Trophoblast cell (in vitro differentiated cells and primary cell): Measurements from ENCODE around the gene SCFD2.
A peak's percentile ranks its signal among the peaks of the same experiment; 100 is the strongest.

Source experiments
- DNase-seq, 2 donors: peaks; one replicate each; pipeline ENCODE4 v3.0.0-alpha.2; 2016
- H2AFZ ChIP-seq: 2 replicates; pipeline ENCODE4 v1.6.1; 2013; ENCODE audit warnings: low read length, moderate library complexity, mild to moderate bottlenecking; ENCODE audit not compliant: insufficient read depth, poor library complexity
- H2AK5ac ChIP-seq: 2 replicates; pipeline ENCODE4 v1.6.1; 2013; ENCODE audit warnings: mild to moderate bottlenecking, low read length
- H2BK120ac ChIP-seq: 2 replicates; pipeline ENCODE4 v1.6.1; 2013; ENCODE audit warnings: low read length, mild to moderate bottlenecking, moderate library complexity; ENCODE audit not compliant: insufficient read depth, poor library complexity
- H2BK12ac ChIP-seq: 2 replicates; pipeline ENCODE4 v1.6.1; 2013; ENCODE audit warnings: mild to moderate bottlenecking, low read length, moderate library complexity
- H2BK5ac ChIP-seq: 2 replicates; pipeline ENCODE4 v1.6.1; 2013; ENCODE audit warnings: low read length, low read depth, moderate library complexity, mild to moderate bottlenecking; ENCODE audit not compliant: poor library complexity
- H3K14ac ChIP-seq: 2 replicates; pipeline ENCODE4 v1.6.1; 2013; ENCODE audit warnings: mild to moderate bottlenecking, low read length
- H3K18ac ChIP-seq: 2 replicates; pipeline ENCODE4 v1.6.1; 2013; ENCODE audit warnings: mild to moderate bottlenecking, low read length
- H3K23ac ChIP-seq: 2 replicates; pipeline ENCODE4 v1.6.1; 2013; ENCODE audit warnings: low read length
- H3K27ac ChIP-seq: 2 replicates; pipeline ENCODE4 v1.5.1; 2013; ENCODE audit warnings: low read depth, mild to moderate bottlenecking, inconsistent platforms, low read length, moderate library complexity
- H3K27me3 ChIP-seq: 2 replicates; pipeline ENCODE4 v1.6.1; 2013; ENCODE audit warnings: inconsistent platforms, mild to moderate bottlenecking, low read length, moderate library complexity; ENCODE audit not compliant: insufficient read depth
- H3K36me3 ChIP-seq, 2 experiments: 1 replicate in 1 of 2; 2 replicates in 1 of 2; pipeline ENCODE4 v1.6.1; 2013; ENCODE audit warnings: low read length in 2 of 2, mild to moderate bottlenecking in 2 of 2, moderate library complexity in 1 of 2; ENCODE audit not compliant: insufficient read depth in 2 of 2, control insufficient read depth in 1 of 2
- H3K4ac ChIP-seq: 2 replicates; pipeline ENCODE4 v1.6.1; 2013; ENCODE audit warnings: low read depth, mild to moderate bottlenecking, low read length, moderate library complexity
- H3K4me1 ChIP-seq, 2 experiments: 1 replicate in 1 of 2; 2 replicates in 1 of 2; pipeline ENCODE4 v1.6.1; 2013; ENCODE audit warnings: low read length in 2 of 2, mild to moderate bottlenecking in 2 of 2, moderate library complexity in 1 of 2; ENCODE audit not compliant: insufficient read depth in 2 of 2, control insufficient read depth in 1 of 2
- H3K4me2 ChIP-seq: 2 replicates; pipeline ENCODE4 v1.6.1; 2013; ENCODE audit warnings: inconsistent platforms, mild to moderate bottlenecking, low read length, moderate library complexity
- H3K4me3 ChIP-seq: 2 replicates; pipeline ENCODE4 v1.5.1; 2013; ENCODE audit warnings: mild to moderate bottlenecking, low read depth, low read length, inconsistent platforms
- H3K79me1 ChIP-seq: one replicate; pipeline ENCODE4 v1.6.1; 2013; ENCODE audit warnings: low read length
- H3K79me2 ChIP-seq: 2 replicates; pipeline ENCODE4 v1.6.1; 2013; ENCODE audit warnings: low read length, mild to moderate bottlenecking; ENCODE audit not compliant: control insufficient read depth, insufficient read depth, poor library complexity
- H3K9ac ChIP-seq: 2 replicates; pipeline ENCODE4 v1.6.1; 2013; ENCODE audit warnings: mild to moderate bottlenecking, low read length
- H3K9me3 ChIP-seq: 2 replicates; pipeline ENCODE4 v1.6.1; 2013; ENCODE audit warnings: low read depth, mild to moderate bottlenecking, control low read depth, inconsistent platforms, low read length; ENCODE audit not compliant: insufficient read depth
- H4K12ac ChIP-seq: 2 replicates; pipeline ENCODE4 v1.6.1; 2013; ENCODE audit warnings: low read depth, mild to moderate bottlenecking, low read length, moderate library complexity
- H4K8ac ChIP-seq: 2 replicates; pipeline ENCODE4 v1.6.1; 2013; ENCODE audit warnings: low read depth, mild to moderate bottlenecking, low read length, moderate library complexity
- H4K91ac ChIP-seq: one replicate; pipeline ENCODE4 v1.6.1; 2013; ENCODE audit warnings: low read depth, mild to moderate bottlenecking, low read length, moderate library complexity
- WGBS: extraction: QIAGEN DNeasy Blood & Tissue Kit; methylation state at CpG from one replicate; pipeline ENCODE4 v1.1.7; 2013; ENCODE audit warnings: missing lambda C conversion rate; ENCODE audit not compliant: insufficient read length, insufficient coverage; ENCODE audit errors: extremely low coverage; 5-methylcytosine and 5-hydroxymethylcytosine counted together

Gene SCFD2

GRCh38 chr4:53010318-53010717 is 355.5 kb downstream of the SCFD2 start:
- Histone ChIP-seq H3K27ac (no peak overlapping the region), H3K9me3 (peaks cover 1% of the 10 kb centered on the region), H2AFZ (no peak overlapping the region), H3K18ac (no peak overlapping the region), H3K9ac (no peak overlapping the region), H3K36me3 (no peaks in the 10 kb centered on the region), H3K79me1 (peaks cover 2% of the 10 kb centered on the region), H3K14ac (no peak overlapping the region), H3K4me1 (peaks cover 0 to 6% of the 10 kb centered on the region in 2 experiments), H3K79me2 (no peaks in the 10 kb centered on the region), H3K23ac (no peak overlapping the region), H4K8ac (no peak overlapping the region), H2BK5ac (no peak overlapping the region), H2BK12ac (peak overlapping the region; percentile 24), H4K91ac (no peak overlapping the region), H3K4me3 (no peak overlapping the region), H2BK120ac (no peak overlapping the region), H3K4me2 (no peak overlapping the region), H3K27me3 (no peaks in the 10 kb centered on the region), H3K4ac (no peak overlapping the region), H4K12ac (no peak overlapping the region), H2AK5ac (no peak overlapping the region)
- WGBS = no CpG with 5 or more reads among the region's 5 CpGs
- DNase-seq = no peak

GRCh38 chr4:53009824-53010223 is 356.0 kb downstream of the SCFD2 start:
- Histone ChIP-seq H3K79me2 (no peaks in the 10 kb centered on the region), H3K4me2 (no peak overlapping the region), H3K36me3 (no peaks in the 10 kb centered on the region), H2BK12ac (no peak overlapping the region), H3K18ac (no peak overlapping the region), H2AK5ac (no peak overlapping the region), H3K79me1 (peaks cover 2% of the 10 kb centered on the region), H4K12ac (no peak overlapping the region), H3K27me3 (no peaks in the 10 kb centered on the region), H3K23ac (no peak overlapping the region), H3K9ac (no peak overlapping the region), H3K27ac (peak overlapping the region; percentile 19), H2BK5ac (no peak overlapping the region), H3K4ac (no peak overlapping the region), H3K4me1 (peaks cover 2 to 9% of the 10 kb centered on the region in 2 experiments), H3K4me3 (no peak overlapping the region), H2AFZ (no peak overlapping the region), H2BK120ac (no peak overlapping the region), H3K9me3 (peaks cover 1% of the 10 kb centered on the region), H4K91ac (no peak overlapping the region), H3K14ac (no peak overlapping the region), H4K8ac (no peak overlapping the region)
- peak in 1 of 2 donors; percentile 23 for DNase-seq
- no CpG with 5 or more reads among the region's 3 CpGs for WGBS

- no peak overlapping the region for H3K27ac ChIP-seq
- H4K91ac ChIP-seq = no peak overlapping the region
- H3K9me3 ChIP-seq = peaks cover 1% of the 10 kb centered on the region
- no peak overlapping the region for H3K4ac ChIP-seq
- no CpG with 5 or more reads among the region's 4 CpGs for WGBS
- no peaks in the 10 kb centered on the region for H3K27me3 ChIP-seq
- no peak overlapping the region for H3K4me3 ChIP-seq
- no peaks in the 10 kb centered on the region for H3K79me1 ChIP-seq
- no peak overlapping the region for H3K18ac ChIP-seq
- H3K14ac ChIP-seq = no peak overlapping the region
- H2BK12ac ChIP-seq = no peak overlapping the region
- no peak overlapping the region for H2BK5ac ChIP-seq
- H3K36me3 ChIP-seq = no peaks in the 10 kb centered on the region
- no peaks in the 10 kb centered on the region for H3K79me2 ChIP-seq
- peaks cover 2 to 6% of the 10 kb centered on the region in 2 experiments for H3K4me1 ChIP-seq
- no peak overlapping the region for H3K4me2 ChIP-seq
- DNase-seq = no peak
- H3K9ac ChIP-seq = no peak overlapping the region
- no peak overlapping the region for H4K12ac ChIP-seq
- no peak overlapping the region for H2BK120ac ChIP-seq
- no peak overlapping the region for H3K23ac ChIP-seq
- no peak overlapping the region for H4K8ac ChIP-seq
- no peak overlapping the region for H2AK5ac ChIP-seq
- H2AFZ ChIP-seq = no peak overlapping the region
Measured at GRCh38 chr4:53007024-53007423, 358.8 kb downstream of the SCFD2 start.

GRCh38 chr4:53005808-53006207 is 360.1 kb downstream of the SCFD2 start:
- H3K9ac ChIP-seq = no peak overlapping the region
- no peak overlapping the region for H3K14ac ChIP-seq
- H3K18ac ChIP-seq = no peak overlapping the region
- H3K79me2 ChIP-seq = no peaks in the 10 kb centered on the region
- H4K8ac ChIP-seq = no peak overlapping the region
- no peak overlapping the region for H3K4me2 ChIP-seq
- H3K23ac ChIP-seq = no peak overlapping the region
- WGBS = no CpG with 5 or more reads among the region's 3 CpGs
- H3K27me3 ChIP-seq = no peaks in the 10 kb centered on the region
- H3K4me1 ChIP-seq = peaks cover 2 to 5% of the 10 kb centered on the region in 2 experiments
- H3K4ac ChIP-seq = no peak overlapping the region
- H4K91ac ChIP-seq = no peak overlapping the region
- peaks cover 1% of the 10 kb centered on the region for H3K9me3 ChIP-seq
- H3K79me1 ChIP-seq = no peaks in the 10 kb centered on the region
- no peak overlapping the region for H3K4me3 ChIP-seq
- H2BK5ac ChIP-seq = no peak overlapping the region
- no peak overlapping the region for H2BK12ac ChIP-seq
- no peak overlapping the region for H2BK120ac ChIP-seq
- H2AFZ ChIP-seq = no peak overlapping the region
- no peak overlapping the region for H4K12ac ChIP-seq
- H3K27ac ChIP-seq = no peak overlapping the region
- no peak overlapping the region for H2AK5ac ChIP-seq
- no peak for DNase-seq
- no peaks in the 10 kb centered on the region for H3K36me3 ChIP-seq
